ENCODE data around the gene STXBP6. TPM values are rescaled to one million over a fixed set of nuclear protein-coding genes. Genes with fewer than 3 reads are reported as not detected.

The STXBP6 gene
- total RNA-seq, 1 donor from 2014 or later: 27.4 TPM

DNA sequence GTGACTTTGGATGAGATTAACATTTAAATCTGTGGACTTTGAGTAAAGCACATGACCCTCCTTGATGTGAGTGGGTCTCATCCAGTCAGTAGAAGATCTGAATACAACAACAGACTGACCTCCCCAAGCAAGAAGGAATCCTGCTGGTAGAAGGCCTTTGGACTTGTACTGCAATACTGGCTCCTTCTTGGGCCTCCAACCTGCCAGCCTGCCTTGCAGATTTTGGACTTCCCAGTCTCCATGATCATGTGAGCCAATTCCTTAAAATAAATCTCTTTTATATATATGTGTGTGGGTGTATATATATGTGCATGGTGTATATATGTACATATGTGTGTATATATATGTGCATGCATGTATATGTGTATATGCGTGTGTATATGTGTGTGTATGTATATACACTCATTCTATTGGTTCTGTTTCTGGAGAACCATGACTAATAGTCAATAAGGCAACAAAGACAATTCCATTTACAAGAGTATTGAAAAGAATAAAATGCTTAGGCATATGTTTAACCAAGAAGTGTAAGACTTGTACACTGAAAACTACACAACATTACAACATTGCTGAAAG, 183.8 kb downstream of the STXBP6 start:
- Histone ChIP-seq H3K27ac (no peak overlapping the region), H3K4me3 (no peak overlapping the region), H3K4me1 (peaks cover 3% of the 10 kb centered on the region), H3K9me3 (no peaks in the 10 kb centered on the region), H3K36me3 (no peaks in the 10 kb centered on the region), H3K27me3 (no peaks in the 10 kb centered on the region)
- DNase-seq: no peak
- intact Hi-C loops (cut with DNase I): no loop called here
- TF ChIP-seq, protein P1, sequence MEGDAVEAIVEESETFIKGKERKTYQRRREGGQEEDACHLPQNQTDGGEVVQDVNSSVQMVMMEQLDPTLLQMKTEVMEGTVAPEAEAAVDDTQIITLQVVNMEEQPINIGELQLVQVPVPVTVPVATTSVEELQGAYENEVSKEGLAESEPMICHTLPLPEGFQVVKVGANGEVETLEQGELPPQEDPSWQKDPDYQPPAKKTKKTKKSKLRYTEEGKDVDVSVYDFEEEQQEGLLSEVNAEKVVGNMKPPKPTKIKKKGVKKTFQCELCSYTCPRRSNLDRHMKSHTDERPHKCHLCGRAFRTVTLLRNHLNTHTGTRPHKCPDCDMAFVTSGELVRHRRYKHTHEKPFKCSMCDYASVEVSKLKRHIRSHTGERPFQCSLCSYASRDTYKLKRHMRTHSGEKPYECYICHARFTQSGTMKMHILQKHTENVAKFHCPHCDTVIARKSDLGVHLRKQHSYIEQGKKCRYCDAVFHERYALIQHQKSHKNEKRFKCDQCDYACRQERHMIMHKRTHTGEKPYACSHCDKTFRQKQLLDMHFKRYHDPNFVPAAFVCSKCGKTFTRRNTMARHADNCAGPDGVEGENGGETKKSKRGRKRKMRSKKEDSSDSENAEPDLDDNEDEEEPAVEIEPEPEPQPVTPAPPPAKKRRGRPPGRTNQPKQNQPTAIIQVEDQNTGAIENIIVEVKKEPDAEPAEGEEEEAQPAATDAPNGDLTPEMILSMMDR (IDR thresholded peaks at IDR 0.05): no peak
- no peak for ATAC-seq

GRCh38 chr14:24863968-24864684, 185.8 kb downstream of the STXBP6 start:
- H3K27ac ChIP-seq: no peak overlapping the region
- H3K4me1 ChIP-seq: peaks cover 12% of the 10 kb centered on the region
- intact Hi-C loops (cut with DNase I): no loop called here
- no peak overlapping the region for H3K4me3 ChIP-seq
- H3K36me3 ChIP-seq: no peaks in the 10 kb centered on the region
- TF ChIP-seq, protein P1 (IDR thresholded peaks at IDR 0.05): no peak
- ATAC-seq (no peak), DNase-seq (no peak)
- H3K9me3 ChIP-seq: no peaks in the 10 kb centered on the region
- H3K27me3 ChIP-seq: no peaks in the 10 kb centered on the region

DNA sequence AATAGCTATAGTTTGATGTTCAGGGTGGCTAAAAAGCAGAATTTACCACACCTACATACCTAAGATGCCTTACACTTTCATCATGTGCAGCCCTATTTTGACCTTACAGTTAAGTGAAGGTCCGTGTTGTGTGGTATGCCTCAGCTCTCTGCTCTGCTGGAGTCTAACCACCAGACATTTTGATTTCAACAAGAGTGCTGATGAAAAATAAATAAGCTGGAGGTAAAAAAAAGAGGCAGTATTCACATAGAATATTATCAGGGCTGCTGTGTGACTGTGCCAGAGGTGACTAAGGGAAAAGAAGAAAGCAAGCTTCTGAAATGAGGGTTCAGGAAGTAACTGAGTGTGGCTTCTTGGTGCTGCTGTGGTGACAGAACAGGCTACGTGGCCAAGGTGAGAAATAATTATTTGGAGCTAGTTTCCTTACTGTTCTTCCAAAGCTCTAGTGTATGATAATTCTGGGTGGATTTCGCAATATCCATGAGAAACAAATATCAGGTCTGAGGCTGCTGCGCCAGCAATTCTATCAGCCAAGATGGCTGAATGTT, 188.8 kb downstream of the STXBP6 start:
- DNase-seq: no peak
- Histone ChIP-seq H3K4me1 (peaks cover 12% of the 10 kb centered on the region), H3K36me3 (no peaks in the 10 kb centered on the region), H3K4me3 (no peak overlapping the region), H3K9me3 (no peaks in the 10 kb centered on the region), H3K27ac (peak overlapping the region; percentile 38), H3K27me3 (no peaks in the 10 kb centered on the region)
- intact Hi-C loops (cut with DNase I): no loop called here
- peak; percentile 88 for ATAC-seq
- TF ChIP-seq, protein P1 (IDR thresholded peaks at IDR 0.05): no peak

GRCh38 chr14:24859559-24859958, 190.4 kb downstream of the STXBP6 start:
- H3K27ac ChIP-seq: peak overlapping the region; percentile 12

DNA sequence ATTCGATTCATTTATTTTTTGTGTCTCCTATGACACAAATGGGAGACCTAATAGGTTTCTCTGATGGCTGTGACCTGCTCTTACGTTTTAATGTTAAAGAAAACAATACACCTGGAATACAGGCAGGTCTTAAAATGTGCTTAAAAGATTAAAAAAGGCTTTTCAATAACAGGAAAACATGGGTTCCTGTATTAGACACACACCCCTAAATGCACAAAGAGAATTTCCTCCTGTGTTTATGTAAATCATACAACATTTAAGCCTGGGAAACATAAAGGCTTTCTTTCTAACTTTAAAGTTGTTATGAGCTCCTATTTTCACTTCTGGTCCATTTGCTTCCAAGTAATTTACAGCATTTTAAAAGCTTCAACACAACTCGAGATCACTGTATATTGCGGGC, 191.3 kb downstream of the STXBP6 start:
- Histone ChIP-seq H3K9me3 (no peaks in the 10 kb centered on the region), H3K4me3 (no peak overlapping the region), H3K4me1 (peaks cover 12% of the 10 kb centered on the region), H3K27me3 (no peaks in the 10 kb centered on the region), H3K27ac (peak overlapping the region; percentile 12), H3K36me3 (no peaks in the 10 kb centered on the region)
- intact Hi-C loops (cut with DNase I): no loop called here
- no peak for DNase-seq
- TF ChIP-seq, protein P1 (IDR thresholded peaks at IDR 0.05): no peak
- no peak for ATAC-seq

More at GRCh38 chr14:24859559-24859958, 190.4 kb downstream of the STXBP6 start:
- TF ChIP-seq, protein P1 (IDR thresholded peaks at IDR 0.05): no peak
- Histone ChIP-seq H3K27me3 (no peaks in the 10 kb centered on the region), H3K4me1 (peaks cover 12% of the 10 kb centered on the region), H3K36me3 (no peaks in the 10 kb centered on the region), H3K9me3 (no peaks in the 10 kb centered on the region), H3K4me3 (no peak overlapping the region)
- no peak for ATAC-seq
- DNase-seq: no peak
- intact Hi-C loops (cut with DNase I): no loop called here
